Measurements from ENCODE around the gene SPNS1.
A peak's percentile ranks its signal among the peaks of the same experiment; 100 is the strongest.

GRCh38 chr16:29011112-29011511, 36.5 kb downstream of the SPNS1 start:
- peak; percentile 15; the same call in 1 of the 2 replicates for TF ChIP-seq CTCF (IDR thresholded peaks at IDR 0.05; ENCODE audit: low read depth, low read length)
- no peak for TF ChIP-seq EZH2phosphoT487 (IDR thresholded peaks at IDR 0.05; ENCODE audit: low read depth)
